Prostate gland (tissue), 2 donors: ENCODE results near the gene MAP1S.
"Not testable (repeated sequence)": the region's sequence is repeated elsewhere in the genome, so short reads cannot be mapped to it uniquely, and the experiment has no call there.

Experiments
- POLR2A ChIP-seq: fragments of 450-650 bp; IDR thresholded peaks from one replicate; pipeline ENCODE4 v1.6.1; 2016; ENCODE audit warnings: antibody characterized with exemption, mild to moderate bottlenecking
- POLR2AphosphoS5 ChIP-seq: sonication (generic); formaldehyde crosslinking; IDR thresholded peaks from one replicate; pipeline ENCODE4 v1.6.1; 2017; ENCODE audit warnings: antibody characterized with exemption
- TF ChIP-seq, protein P1 (sequence below), 4 experiments: fragments of 200-600 bp in 2 of 4; fragments of 450-650 bp in 2 of 4; sonication (generic) in 2 of 4; IDR thresholded peaks; 1 replicate in 3 of 4; 2 replicates in 1 of 4; pipeline ENCODE4 v1.5.1; 2016 to 2019; ENCODE audit warnings: antibody characterized with exemption in 4 of 4, mild to moderate bottlenecking in 2 of 4, moderate library complexity in 2 of 4

DNA sequence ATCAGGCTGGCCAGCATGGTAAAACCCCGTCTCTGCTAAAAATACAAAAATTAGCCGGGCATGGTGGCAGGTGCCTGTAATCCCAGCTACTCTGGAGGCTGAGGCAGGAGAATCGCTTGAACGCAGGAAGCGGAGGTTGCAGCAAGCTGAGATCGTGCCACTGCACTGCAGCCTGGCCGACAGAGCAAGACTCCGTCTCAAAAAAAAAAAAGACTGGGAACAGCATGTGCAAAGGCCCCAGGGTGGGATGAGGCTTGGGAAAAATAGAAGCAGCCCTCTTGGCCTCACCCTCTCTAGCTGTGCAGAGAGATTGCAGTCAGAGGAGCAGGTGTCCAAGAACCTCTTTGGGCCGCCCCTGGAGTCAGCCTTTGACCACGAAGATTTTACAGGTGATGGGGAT lies 58.6 kb downstream of the MAP1S start:
- not testable (repeated sequence) for TF ChIP-seq POLR2AphosphoS5, POLR2A
- TF ChIP-seq, protein P1, sequence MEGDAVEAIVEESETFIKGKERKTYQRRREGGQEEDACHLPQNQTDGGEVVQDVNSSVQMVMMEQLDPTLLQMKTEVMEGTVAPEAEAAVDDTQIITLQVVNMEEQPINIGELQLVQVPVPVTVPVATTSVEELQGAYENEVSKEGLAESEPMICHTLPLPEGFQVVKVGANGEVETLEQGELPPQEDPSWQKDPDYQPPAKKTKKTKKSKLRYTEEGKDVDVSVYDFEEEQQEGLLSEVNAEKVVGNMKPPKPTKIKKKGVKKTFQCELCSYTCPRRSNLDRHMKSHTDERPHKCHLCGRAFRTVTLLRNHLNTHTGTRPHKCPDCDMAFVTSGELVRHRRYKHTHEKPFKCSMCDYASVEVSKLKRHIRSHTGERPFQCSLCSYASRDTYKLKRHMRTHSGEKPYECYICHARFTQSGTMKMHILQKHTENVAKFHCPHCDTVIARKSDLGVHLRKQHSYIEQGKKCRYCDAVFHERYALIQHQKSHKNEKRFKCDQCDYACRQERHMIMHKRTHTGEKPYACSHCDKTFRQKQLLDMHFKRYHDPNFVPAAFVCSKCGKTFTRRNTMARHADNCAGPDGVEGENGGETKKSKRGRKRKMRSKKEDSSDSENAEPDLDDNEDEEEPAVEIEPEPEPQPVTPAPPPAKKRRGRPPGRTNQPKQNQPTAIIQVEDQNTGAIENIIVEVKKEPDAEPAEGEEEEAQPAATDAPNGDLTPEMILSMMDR (IDR thresholded peaks at IDR 0.05) = not testable (repeated sequence)
